Right lobe of liver (tissue), 6 donors: ENCODE measurements around the gene QSOX1. TPM values are rescaled to one million over a fixed set of nuclear protein-coding genes. Genes with fewer than 3 reads are reported as not detected.
A peak's percentile ranks its signal among the peaks of the same experiment; 100 is the strongest.
"Not testable (repeated sequence)": the region's sequence is repeated elsewhere in the genome, so short reads cannot be mapped to it uniquely, and the experiment has no call there.

Source experiments
- ATAC-seq, 4 donors: fragments of 200-7000 bp; cut with Tn5 transposase; one replicate each; pipeline ENCODE4 v1.9.1; 2020; ENCODE audit warnings: mild to moderate bottlenecking in 4 of 4, moderate library complexity in 4 of 4
- DNase-seq, 3 donors: peaks; one replicate each; pipeline ENCODE4 v3.0.0-alpha.2; 2020
- H3K27ac ChIP-seq, 3 donors: fragments of 200-600 bp; one replicate each; pipeline ENCODE4 v1.8.0; 2022
- H3K27me3 ChIP-seq, 2 donors: fragments of 200-600 bp; one replicate each; pipeline ENCODE4 v1.8.0; 2022
- H3K36me3 ChIP-seq, 4 donors: fragments of 200-600 bp; sonication (generic) in 1 of 4; one replicate each; pipeline versions ENCODE4 v1.5.1 to v1.8.0; 2017 to 2022; ENCODE audit warnings: control low read depth in 1 of 4
- H3K4me1 ChIP-seq, 4 donors: fragments of 200-600 bp; sonication (generic) in 1 of 4; one replicate each; pipeline versions ENCODE4 v1.5.1 to v1.8.0; 2017 to 2022; ENCODE audit warnings: control low read depth in 1 of 4
- H3K4me3 ChIP-seq, 3 donors: fragments of 200-600 bp; one replicate each; pipeline ENCODE4 v1.8.0; 2022
- H3K9me3 ChIP-seq, 4 donors: fragments of 200-600 bp; sonication (generic) in 1 of 4; one replicate each; pipeline versions ENCODE4 v1.5.1 to v1.8.0; 2017 to 2022; ENCODE audit warnings: control low read depth in 1 of 4
- CTCF ChIP-seq, 4 donors: fragments of 200-600 bp in 3 of 4; fragments of 450-650 bp in 1 of 4; IDR thresholded peaks; one replicate each; pipeline versions ENCODE4 v1.5.1 to v1.8.0; 2016 to 2022; ENCODE audit warnings: antibody characterized with exemption in 4 of 4, mild to moderate bottlenecking in 2 of 4
- POLR2A ChIP-seq: fragments of 450-650 bp; IDR thresholded peaks from one replicate; pipeline ENCODE4 v1.6.1; 2017; ENCODE audit warnings: antibody characterized with exemption, mild to moderate bottlenecking
- WGBS: methylation state at CpG from one replicate; pipeline ENCODE4 v1.1.6; 2018; ENCODE audit warnings: low coverage, low lambda C conversion rate; ENCODE audit not compliant: insufficient coverage; ENCODE audit errors: missing lambda C conversion rate; 5-methylcytosine and 5-hydroxymethylcytosine counted together
- intact Hi-C, 2 donors: fragments of 100-400 bp; cut with DNase I; formaldehyde crosslinking; loops; one replicate each; pipeline versions ENCODE4 v1.11.2 to v1.14.1; 2022
- total RNA-seq, 6 experiments: library from RNA; depleted of rRNA in 2 of 6; stranded (reverse); fragments of >200 nt in 2 of 6; fragmentation: NEBNext Ultra II Directional in 3 of 6; extraction: Animal tissue kit (Norgen Biotek cat#: 25700) in 3 of 6; gene quantifications; one replicate each; pipeline versions ENCODE4 v1.1.0 to v1.2.4, GENCODE V29; 2016 to 2023
- donor health status: DM: no; HTN: yes; CAD: no.
- donor health status: DM: no; HTN: no; CAD: no.
- donor health status: DM: no; HTN: no; CAD: no.
- donor health status: DM: no; HTN: yes; CAD: no.
- donor health status: DM: no; HTN: yes; CAD: no.

The QSOX1 gene
- total RNA-seq, 6 experiments from 2014 or later: 25.0 to 68.4 (median 38.6) TPM

- H3K4me1 ChIP-seq: peaks cover 0 to 9% (median 0%) of the 10 kb centered on the region in 4 donors
- peak; percentile 21 to 81 (median 74) for ATAC-seq
- no peak overlapping the region for H3K27ac ChIP-seq
- no peaks in the 10 kb centered on the region for H3K36me3 ChIP-seq
- H3K9me3 ChIP-seq: no peaks in the 10 kb centered on the region
- intact Hi-C loops: no loop called here
- WGBS: 39% methylated on average over 4 of the region's 4 CpGs
- no peak overlapping the region for H3K4me3 ChIP-seq
- no peaks in the 10 kb centered on the region for H3K27me3 ChIP-seq
- no peak for DNase-seq
- TF ChIP-seq CTCF (IDR thresholded peaks at IDR 0.05) (no peak), POLR2A (no peak)
Measured at GRCh38 chr1:180123463-180123936, 31.2 kb upstream of the QSOX1 start.

- peaks cover 0 to 9% (median 1%) of the 10 kb centered on the region in 4 donors for H3K4me1 ChIP-seq
- ATAC-seq: no peak
- TF ChIP-seq POLR2A (no peak), CTCF (IDR thresholded peaks at IDR 0.05) (no peak)
- no peaks in the 10 kb centered on the region for H3K27me3 ChIP-seq
- H3K36me3 ChIP-seq: no peaks in the 10 kb centered on the region
- H3K27ac ChIP-seq: no peak overlapping the region
- intact Hi-C loops: no loop called here
- WGBS: 76% methylated on average over 2 of the region's 2 CpGs
- H3K4me3 ChIP-seq: no peak overlapping the region
- no peak for DNase-seq
- H3K9me3 ChIP-seq: no peaks in the 10 kb centered on the region
Measured at GRCh38 chr1:180130651-180131050, 24.0 kb upstream of the QSOX1 start.

DNA sequence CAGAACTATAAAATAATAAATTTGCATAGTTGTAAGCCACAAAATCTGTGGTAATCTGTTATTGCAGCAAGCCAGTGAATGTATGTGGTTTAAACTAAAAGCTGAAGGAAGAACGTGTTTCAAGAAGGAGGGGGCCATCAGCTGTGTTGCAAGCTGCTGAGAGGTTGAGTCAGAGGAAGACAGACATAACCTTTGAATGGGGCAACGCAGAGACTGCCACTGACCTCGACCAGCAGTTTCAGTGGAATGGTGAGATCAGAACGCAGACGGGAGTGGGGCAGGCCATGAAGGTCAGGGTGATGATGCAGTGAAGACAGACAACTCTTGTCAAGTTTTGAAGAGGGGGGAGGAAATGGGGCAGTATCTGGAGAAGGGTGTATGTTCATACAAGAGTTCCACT lies 23.2 kb upstream of the QSOX1 start:
- intact Hi-C loops: no loop called here
- DNase-seq: no peak
- Histone ChIP-seq H3K9me3 (no peaks in the 10 kb centered on the region), H3K27ac (no peak overlapping the region), H3K4me3 (no peak overlapping the region), H3K36me3 (no peaks in the 10 kb centered on the region), H3K4me1 (peaks cover 0 to 9% (median 1%) of the 10 kb centered on the region in 4 donors), H3K27me3 (no peaks in the 10 kb centered on the region)
- WGBS: 51% methylated on average over 5 of the region's 5 CpGs
- TF ChIP-seq CTCF (IDR thresholded peaks at IDR 0.05) (no peak), POLR2A (no peak)
- ATAC-seq: peak in 3 of 4 donors; percentile 14 to 35 (median 31)

DNA sequence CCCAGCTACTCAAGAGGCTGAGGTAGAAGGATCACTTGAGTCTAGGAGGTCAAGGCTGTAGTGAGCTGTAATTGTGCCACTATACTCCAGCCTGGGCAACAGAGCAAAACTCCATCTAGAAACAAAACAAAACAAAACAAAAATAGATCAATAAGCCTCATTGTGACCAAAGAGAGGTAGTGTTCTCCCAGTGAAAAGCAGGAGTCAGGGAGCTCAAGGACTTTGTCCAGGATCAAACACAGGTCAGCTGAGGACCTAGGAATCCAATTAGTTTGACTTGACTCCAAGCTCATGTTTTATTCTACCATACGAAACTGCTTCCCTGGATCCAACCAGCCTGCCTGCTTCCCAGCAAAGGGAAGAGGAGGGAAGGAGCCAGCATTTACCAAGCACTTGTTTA lies 21.5 kb upstream of the QSOX1 start:
- intact Hi-C loops: no loop called here
- Histone ChIP-seq H3K27ac (no peak overlapping the region), H3K9me3 (no peaks in the 10 kb centered on the region), H3K4me3 (no peak overlapping the region), H3K36me3 (no peaks in the 10 kb centered on the region), H3K4me1 (peaks cover 0 to 9% (median 1%) of the 10 kb centered on the region in 4 donors), H3K27me3 (no peaks in the 10 kb centered on the region)
- WGBS: no CpG with 5 or more reads among the region's 1 CpG
- TF ChIP-seq CTCF (IDR thresholded peaks at IDR 0.05): no peak
- TF ChIP-seq POLR2A: no peak
- ATAC-seq (peak; percentile 72 to 93 (median 83)), DNase-seq (no peak)

DNA sequence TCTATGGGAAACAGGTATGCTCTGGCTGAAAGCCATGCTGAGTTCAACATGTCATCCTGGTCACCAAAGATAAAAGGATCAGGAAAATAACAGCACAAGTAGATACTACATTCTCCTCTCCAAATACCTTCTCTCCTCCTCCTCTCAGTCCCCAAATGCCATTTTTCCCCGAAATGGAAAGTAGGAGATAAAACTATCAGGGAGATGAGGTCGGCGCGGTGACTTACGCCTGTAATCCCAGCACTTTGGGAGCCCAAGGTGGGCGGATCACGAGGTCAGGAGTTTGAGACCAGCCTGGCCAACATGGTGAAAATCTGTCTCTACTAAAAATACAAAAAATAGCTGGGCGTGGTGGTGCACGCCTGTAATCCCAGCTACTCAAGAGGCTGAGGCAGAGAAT lies 21.0 kb upstream of the QSOX1 start:
- ATAC-seq: peak in 1 of 4 donors; percentile 14
- WGBS: 84% methylated on average over 9 of the region's 9 CpGs
- H3K27me3 ChIP-seq: not testable (repeated sequence)

More for the DNA sequence above, 21.0 kb upstream of the QSOX1 start:
- H3K4me3 ChIP-seq, DNase-seq, H3K4me1 ChIP-seq, H3K36me3 ChIP-seq, H3K9me3 ChIP-seq, H3K27ac ChIP-seq, intact Hi-C loops: not testable (repeated sequence)
